ENCODE data around the gene BICD1.

- TF ChIP-seq POLR2AphosphoS5 (IDR thresholded peaks at IDR 0.05; ENCODE audit: low read depth) (no peak), CTCF (IDR thresholded peaks at IDR 0.05; ENCODE audit: insufficient read depth, low read length) (no peak), REST (IDR thresholded peaks at IDR 0.05; ENCODE audit: insufficient replicate concordance, low read depth) (no peak), GABPA (IDR thresholded peaks at IDR 0.05; ENCODE audit: low read depth) (no peak), SPI1 (IDR thresholded peaks at IDR 0.05; ENCODE audit: borderline replicate concordance, low read depth) (no peak)
Measured at GRCh38 chr12:32367381-32367780, 260.7 kb downstream of the BICD1 start.

All from HL-60 (cell line).